Measurements from ENCODE around the gene INTS15.

GRCh38 chr7:6589151-6589828 lies 531 bp upstream of the INTS15 start:
- TF ChIP-seq CTCF (IDR thresholded peaks at IDR 0.05) = no peak
- TF ChIP-seq POLR2AphosphoS5 (IDR thresholded peaks at IDR 0.05) = no peak
- TF ChIP-seq POLR2A (IDR thresholded peaks at IDR 0.05) = no peak

Data from suprapubic skin (tissue), 4 donors.